ENCODE data around the gene PRKG2.

The PRKG2 gene

GRCh38 chr4:81095389-81095788 is 119.6 kb downstream of the PRKG2 start:
- no peak for DNase-seq (ENCODE audit: low read depth)

DNA sequence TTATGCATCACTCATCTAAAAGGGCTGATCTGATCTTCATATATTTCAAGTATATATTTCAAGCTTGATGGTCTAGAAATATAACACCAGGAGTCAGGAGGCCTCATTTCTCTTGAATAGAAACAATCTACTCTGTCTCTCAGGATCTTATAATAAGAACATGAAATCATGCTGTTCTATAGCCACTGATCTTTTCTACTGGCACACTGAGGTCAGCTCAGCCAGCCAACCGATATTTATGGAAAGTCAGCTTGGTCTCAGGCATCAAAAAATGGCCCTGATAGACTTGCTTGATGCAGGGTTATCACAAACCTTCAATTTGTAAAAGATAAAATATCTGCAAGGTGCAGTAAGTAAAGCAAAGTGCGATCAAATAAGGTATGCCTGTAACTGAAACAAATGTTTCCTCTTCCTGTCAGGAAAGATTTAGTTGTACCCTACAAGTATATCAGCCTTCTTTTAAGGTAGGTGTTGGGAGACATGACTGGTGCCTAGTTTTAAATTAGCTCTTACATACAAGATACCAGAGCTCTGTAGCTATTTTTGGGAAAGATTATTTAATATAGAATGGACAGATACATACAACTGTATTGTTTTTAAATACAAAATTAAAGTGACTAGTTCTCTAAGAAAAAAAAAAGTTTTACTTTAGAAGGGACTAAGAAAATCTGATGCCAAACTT is 121.2 kb downstream of the PRKG2 start:
- DNase-seq (ENCODE audit: low read depth), result no peak

- DNase-seq (ENCODE audit: low read depth), result no peak
Observed at GRCh38 chr4:81085979-81086378, 129.0 kb downstream of the PRKG2 start.

DNA sequence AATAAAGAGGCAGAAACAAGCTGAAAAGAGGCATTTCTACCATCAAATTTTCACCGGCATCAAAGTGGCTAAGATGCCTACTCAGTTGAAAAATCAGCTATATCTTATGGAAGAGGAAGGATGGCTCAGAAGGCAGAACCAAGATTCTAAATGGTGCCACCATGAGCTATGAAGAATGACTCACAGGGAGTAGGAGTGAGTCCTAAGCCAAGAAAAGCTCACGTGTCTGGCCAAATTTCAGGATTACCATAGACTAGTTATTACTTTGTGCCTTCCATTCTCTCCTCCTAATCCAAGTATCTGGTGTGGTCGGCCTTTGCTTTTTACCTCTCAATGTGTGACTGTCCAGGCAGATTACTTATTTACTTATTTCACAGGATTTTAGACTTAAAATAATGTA is 129.7 kb downstream of the PRKG2 start:
- DNase-seq (ENCODE audit: low read depth), result no peak

- DNase-seq (ENCODE audit: low read depth), result no peak
Observed at GRCh38 chr4:81084634-81085033, 130.4 kb downstream of the PRKG2 start.

GRCh38 chr4:81084029-81084428 is 131.0 kb downstream of the PRKG2 start:
- DNase-seq (ENCODE audit: low read depth), result no peak

DNA sequence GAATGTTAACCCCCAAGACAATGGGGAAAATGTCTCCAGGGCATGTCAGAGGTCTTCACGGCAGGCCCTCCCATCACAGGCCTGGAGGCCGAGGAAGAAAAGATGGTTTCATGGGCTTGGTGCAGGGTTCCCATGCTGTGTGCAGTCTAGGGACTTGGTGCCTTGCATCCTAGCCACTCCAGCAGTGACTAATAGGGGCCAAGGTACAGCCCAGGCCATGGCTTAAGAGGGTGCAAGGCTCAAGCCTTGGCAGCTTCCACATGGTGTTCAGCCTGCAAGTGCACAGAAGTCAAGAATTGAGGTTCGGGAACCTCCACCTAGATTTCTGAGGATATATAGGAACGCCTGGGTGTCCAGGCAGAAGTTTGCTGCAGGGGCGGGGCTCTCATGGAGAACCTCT is 133.9 kb downstream of the PRKG2 start:
- no peak for DNase-seq (ENCODE audit: low read depth)

- no peak for DNase-seq (ENCODE audit: low read depth)
Observed at GRCh38 chr4:81071013-81071412, 144.0 kb downstream of the PRKG2 start.

DNA sequence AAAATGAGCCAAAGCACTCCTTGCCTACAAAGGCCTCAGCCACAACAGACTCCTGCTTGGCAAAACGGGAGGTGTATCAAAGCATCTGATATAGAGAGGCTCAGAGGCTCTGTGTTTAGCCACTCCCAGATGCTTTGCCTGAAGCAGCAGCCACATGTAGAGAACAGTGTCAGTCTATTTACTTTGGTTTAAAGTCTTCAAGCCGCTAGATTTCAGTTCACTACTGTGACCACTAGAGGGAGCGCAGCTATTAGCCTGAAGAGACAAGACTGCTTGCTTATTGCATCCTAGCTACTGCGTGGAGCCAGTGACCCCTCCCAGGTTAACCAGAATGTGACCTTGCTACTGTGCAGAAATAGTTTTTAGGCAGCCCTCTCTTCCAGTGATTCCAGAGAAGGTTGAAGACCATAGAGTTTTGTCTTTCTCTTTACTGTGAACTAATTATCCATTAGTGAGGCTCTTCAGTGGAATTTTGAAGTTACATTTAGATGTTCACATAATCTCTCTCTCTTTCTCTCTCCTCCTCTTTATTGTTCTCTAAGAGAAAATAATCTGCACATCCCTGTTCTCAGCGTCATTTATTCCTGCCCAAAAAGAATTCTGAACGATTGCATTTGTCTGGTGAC is 145.2 kb downstream of the PRKG2 start:
- peak; percentile 3 for DNase-seq (ENCODE audit: low read depth)

DNA sequence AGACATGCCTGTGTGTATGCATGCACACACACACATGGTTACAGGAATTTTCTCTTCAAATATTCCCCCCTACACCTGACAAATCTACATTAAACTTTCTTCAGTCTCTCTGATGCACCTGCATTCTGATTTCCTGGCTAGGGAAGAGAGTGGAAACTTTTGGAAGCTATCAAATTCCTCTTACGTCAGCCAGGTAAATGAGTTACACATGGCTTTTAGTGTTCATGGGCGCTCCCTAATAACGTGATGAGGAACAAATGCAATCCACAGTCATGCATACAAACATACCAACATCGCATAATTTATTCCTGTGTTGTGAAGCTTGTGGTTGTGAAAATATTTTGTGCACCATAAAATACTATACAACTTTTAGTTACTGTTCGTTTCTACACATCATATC is 149.6 kb downstream of the PRKG2 start:
- DNase-seq (ENCODE audit: low read depth), result no peak

GRCh38 chr4:81062001-81062400 is 153.0 kb downstream of the PRKG2 start:
- no peak for DNase-seq (ENCODE audit: low read depth)

DNA sequence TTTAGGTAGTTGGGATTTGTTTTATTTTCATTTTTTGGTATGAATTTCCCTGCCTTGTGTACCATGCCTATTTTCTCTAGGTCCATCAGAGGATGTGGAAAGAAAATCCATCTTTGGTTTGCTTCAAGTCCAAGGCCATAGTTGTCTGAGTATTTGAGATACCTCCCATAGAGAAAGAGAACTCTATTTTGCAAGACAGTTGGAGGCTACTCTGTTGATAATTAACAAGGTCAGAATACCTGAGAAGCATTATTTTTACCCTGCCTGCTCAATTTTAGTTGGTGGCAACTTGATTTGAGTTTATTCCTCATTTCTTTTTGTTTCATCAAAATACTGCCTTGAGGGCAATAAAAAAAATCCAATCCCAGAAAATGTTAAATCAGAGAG is 153.7 kb downstream of the PRKG2 start:
- DNase-seq (ENCODE audit: low read depth), result no peak

DNA sequence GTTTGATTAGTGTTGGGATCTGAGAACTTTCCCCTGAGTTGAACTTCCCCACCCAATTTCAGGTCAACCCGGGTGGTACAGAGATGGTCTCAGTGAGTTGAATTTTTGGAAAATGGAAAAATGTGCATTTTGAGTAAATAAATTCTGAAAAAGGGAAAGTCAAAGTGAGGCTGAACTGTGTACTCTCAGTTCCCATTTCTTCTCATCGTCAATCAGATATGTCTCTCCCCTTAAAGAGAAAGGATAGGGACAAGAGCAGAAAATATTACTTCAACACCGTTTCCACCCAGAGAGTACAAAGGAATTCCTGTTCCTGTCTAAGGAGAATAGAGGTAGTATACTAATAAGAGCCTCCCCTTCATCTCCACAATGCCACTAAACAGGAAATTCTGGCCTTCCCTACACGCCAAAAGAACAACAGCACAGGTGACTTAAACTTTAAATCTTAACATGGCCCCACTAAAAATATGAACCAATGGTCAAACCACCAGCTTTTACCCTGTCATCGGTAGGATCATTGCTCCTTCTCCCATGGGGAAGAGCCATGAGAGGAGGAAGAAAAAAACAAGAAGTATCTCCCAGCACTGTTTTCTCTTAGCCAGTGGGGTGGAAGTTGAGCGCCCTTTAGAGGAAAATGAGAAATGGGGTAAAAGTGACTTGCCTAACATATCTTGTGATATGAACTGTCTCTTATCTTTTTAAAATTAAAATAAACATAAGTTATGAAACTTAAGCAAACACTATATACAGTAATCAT is 154.3 kb downstream of the PRKG2 start:
- DNase-seq (ENCODE audit: low read depth), result no peak

DNA sequence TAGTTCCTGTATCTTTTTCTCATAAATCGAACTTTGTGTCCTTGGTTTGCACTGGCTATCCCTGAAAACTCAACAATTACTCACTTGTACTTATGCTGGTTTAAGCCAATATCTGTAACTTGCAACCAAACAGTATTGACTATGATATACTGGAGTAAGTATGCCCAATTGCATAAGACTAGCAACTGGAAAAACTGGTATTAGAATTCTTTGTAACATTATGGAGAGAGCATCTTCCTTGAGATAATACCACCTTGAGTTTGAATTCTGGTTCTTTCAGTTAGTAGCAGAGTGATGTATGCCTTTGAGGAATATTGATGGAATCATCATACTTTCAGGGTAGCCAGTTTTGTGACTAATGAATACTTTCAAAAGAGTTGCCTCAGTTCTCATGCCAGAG is 156.4 kb downstream of the PRKG2 start:
- DNase-seq (ENCODE audit: low read depth), result no peak

- DNase-seq (ENCODE audit: low read depth), result no peak
Observed at GRCh38 chr4:81052119-81053068, 162.6 kb downstream of the PRKG2 start.

DNA sequence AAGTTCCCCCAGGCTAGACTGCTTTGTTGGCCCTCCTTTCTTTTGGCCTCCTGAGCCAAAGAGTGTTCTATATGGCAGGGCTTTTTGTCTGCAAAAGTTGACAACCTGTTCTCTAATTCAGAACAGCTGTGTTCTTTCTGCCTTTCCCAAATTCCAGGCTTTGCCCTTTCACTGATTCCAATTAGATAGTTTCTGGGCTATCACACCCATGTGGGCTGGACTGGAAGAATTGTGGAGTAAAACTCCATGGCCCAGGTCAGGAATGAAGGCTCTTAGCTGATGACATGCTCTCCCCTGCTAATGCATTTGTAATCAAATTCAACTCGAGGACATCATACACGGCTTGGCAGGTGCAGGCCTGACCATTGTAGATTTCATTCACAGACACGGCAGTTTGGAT is 165.1 kb downstream of the PRKG2 start:
- DNase-seq (ENCODE audit: low read depth), result no peak

DNA sequence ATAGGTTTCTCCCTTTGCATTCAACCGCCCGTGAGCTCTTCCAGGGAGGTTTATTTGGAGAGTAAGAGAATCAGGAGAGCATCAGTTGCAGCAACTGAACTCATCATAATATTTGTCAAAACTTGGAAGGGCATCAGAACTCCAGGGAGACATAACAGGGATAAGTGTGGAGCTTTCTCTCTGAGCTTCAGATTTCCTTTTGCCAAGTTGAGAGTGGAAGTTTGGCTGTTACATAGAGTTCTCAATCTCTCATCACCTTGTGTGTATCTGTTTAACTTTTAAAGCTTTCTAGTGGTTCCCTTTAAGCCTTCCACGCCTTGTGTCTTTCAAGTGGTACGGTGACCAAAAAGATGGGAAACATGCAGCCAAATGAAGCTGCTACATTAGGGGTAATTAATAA is 165.7 kb downstream of the PRKG2 start:
- DNase-seq (ENCODE audit: low read depth), result no peak

- DNase-seq (ENCODE audit: low read depth), result no peak
Observed at GRCh38 chr4:81042578-81043365, 172.2 kb downstream of the PRKG2 start.

DNA sequence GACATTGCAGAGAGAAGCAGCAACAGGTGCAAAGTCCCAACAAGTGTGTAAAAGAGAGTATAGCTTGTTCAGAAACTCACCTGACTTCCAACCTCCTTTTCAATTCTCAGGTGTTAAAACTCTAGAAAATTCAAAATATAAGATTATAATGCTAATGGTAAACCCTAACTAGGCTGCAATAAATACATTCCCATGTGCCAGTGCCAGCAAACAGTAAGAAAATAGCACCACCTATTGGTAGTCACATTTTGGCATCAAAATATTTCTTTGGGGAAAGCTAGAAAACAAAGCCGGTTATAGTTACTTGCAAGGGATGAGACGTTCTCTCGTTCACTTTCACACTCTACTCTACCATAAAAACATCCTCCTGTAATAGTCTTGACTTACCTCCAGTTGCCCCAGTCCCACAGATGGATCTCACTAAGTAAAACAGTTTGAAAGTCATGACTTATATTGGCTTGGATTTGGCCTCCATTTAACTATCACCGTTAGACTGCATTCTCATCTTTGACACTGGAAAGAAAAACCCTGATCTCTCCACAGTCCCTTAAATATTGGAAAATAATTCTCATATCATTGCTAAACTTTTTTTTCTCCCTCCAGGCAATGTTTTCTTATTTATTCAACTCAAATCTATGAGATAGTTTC is 174.9 kb downstream of the PRKG2 start:
- no peak for DNase-seq (ENCODE audit: low read depth)

GRCh38 chr4:81039351-81039972 is 175.6 kb downstream of the PRKG2 start:
- DNase-seq (ENCODE audit: low read depth), result no peak
